Amniotic stem cell (primary cell): ENCODE measurements around the gene TUBB.
A peak's percentile ranks its signal among the peaks of the same experiment; 100 is the strongest.

Source experiments
- DNase-seq: peaks from one replicate; lab custom pipeline; 2025; lab: John Stamatoyannopoulos, UW

Gene TUBB

GRCh38 chr6:30687659-30688431, 32.3 kb upstream of the TUBB start:
- DNase-seq: no peak

GRCh38 chr6:30688569-30688968, 31.6 kb upstream of the TUBB start:
- no peak for DNase-seq

- DNase-seq: no peak
Measured at GRCh38 chr6:30689022-30689865, 30.9 kb upstream of the TUBB start.

- DNase-seq: no peak
Measured at GRCh38 chr6:30689985-30690384, 30.2 kb upstream of the TUBB start.

GRCh38 chr6:30690403-30691207, 29.5 kb upstream of the TUBB start, which contains the start of gene NRM:
TSS of gene NRM (minus strand) at chr6:30690984. CDS start at chr6:30690974, 10 bp downstream.
- peak; percentile 85 for DNase-seq

- no peak for DNase-seq
Measured at GRCh38 chr6:30691208-30691847, 28.8 kb upstream of the TUBB start.

- no peak for DNase-seq
Measured at GRCh38 chr6:30696432-30696831, 23.7 kb upstream of the TUBB start.

GRCh38 chr6:30700340-30700739, 19.8 kb upstream of the TUBB start:
- DNase-seq: no peak

- DNase-seq: no peak
Measured at GRCh38 chr6:30703011-30703410, 17.1 kb upstream of the TUBB start.

- no peak for DNase-seq
Measured at GRCh38 chr6:30703821-30704220, 16.3 kb upstream of the TUBB start.

- no peak for DNase-seq
Measured at GRCh38 chr6:30705620-30706019, 14.5 kb upstream of the TUBB start.

GRCh38 chr6:30707281-30707850, 12.8 kb upstream of the TUBB start:
- DNase-seq: no peak

GRCh38 chr6:30709101-30709868, 10.9 kb upstream of the TUBB start:
- DNase-seq: no peak

GRCh38 chr6:30711758-30712380, 8.3 kb upstream of the TUBB start:
- no peak for DNase-seq

GRCh38 chr6:30712441-30712945, 7.7 kb upstream of the TUBB start:
- DNase-seq: no peak

GRCh38 chr6:30714263-30714662, 5.9 kb upstream of the TUBB start:
- no peak for DNase-seq

GRCh38 chr6:30716879-30717128, 3.3 kb upstream of the TUBB start:
- no peak for DNase-seq

GRCh38 chr6:30717129-30717844, 2.9 kb upstream of the TUBB start, which contains the start of gene MDC1:
TSS of gene MDC1 (minus strand) at chr6:30717281. CDS start at chr6:30715175, 2,106 bp downstream.
- DNase-seq: peak; percentile 99
